Heart right ventricle (tissue), 16 donors: ENCODE data around the gene CDKN2B-AS1. TPM values are rescaled to one million over a fixed set of nuclear protein-coding genes. Genes with fewer than 3 reads are reported as not detected.

ENCODE experiments used
- ATAC-seq, 8 donors: fragments of 200-7000 bp; cut with Tn5 transposase; one replicate each; pipeline ENCODE4 v1.9.1; 2020; ENCODE audit warnings: mild to moderate bottlenecking in 8 of 8, moderate library complexity in 8 of 8, moderate number of reproducible peaks in 1 of 8
- DNase-seq, 2 donors: peaks; one replicate each; pipeline ENCODE4 v3.0.0-alpha.2; 2020
- H3K27ac ChIP-seq, 10 donors: fragments of 200-600 bp; sonication (generic) in 2 of 10; one replicate each; pipeline versions ENCODE4 v1.5.0 to v1.8.0; 2020 to 2022; ENCODE audit warnings: mild to moderate bottlenecking in 3 of 10
- H3K27me3 ChIP-seq, 7 donors: fragments of 200-600 bp; one replicate each; pipeline ENCODE4 v1.8.0; 2021 to 2022; ENCODE audit warnings: mild to moderate bottlenecking in 2 of 7
- H3K36me3 ChIP-seq, 9 donors: fragments of 200-600 bp; sonication (generic) in 1 of 9; one replicate each; pipeline versions ENCODE4 v1.5.0 to v1.8.0; 2020 to 2022; ENCODE audit warnings: mild to moderate bottlenecking in 2 of 9
- H3K4me1 ChIP-seq, 9 donors: fragments of 200-600 bp; sonication (generic) in 1 of 9; one replicate each; pipeline versions ENCODE4 v1.5.0 to v1.8.0; 2020 to 2022; ENCODE audit warnings: mild to moderate bottlenecking in 4 of 9
- H3K4me3 ChIP-seq, 10 donors: fragments of 200-600 bp; sonication (generic) in 2 of 10; one replicate each; pipeline versions ENCODE4 v1.5.0 to v1.8.0; 2020 to 2022; ENCODE audit warnings: mild to moderate bottlenecking in 7 of 10, moderate library complexity in 2 of 10
- H3K9me3 ChIP-seq, 11 donors: fragments of 200-600 bp in 10 of 11; sonication (generic) in 2 of 11; one replicate each; pipeline versions ENCODE4 v1.5.0 to v1.8.0; 2013 to 2022; ENCODE audit warnings: mild to moderate bottlenecking in 2 of 11, control low read depth in 1 of 11, moderate library complexity in 1 of 11
- WGBS, 2 donors: extraction: QIAGEN DNeasy Blood & Tissue Kit; methylation state at CpG; one replicate each; pipeline ENCODE4 v1.1.7; 2013; ENCODE audit warnings: inconsistent platforms in 1 of 2; 5-methylcytosine and 5-hydroxymethylcytosine counted together
- intact Hi-C, 10 donors: fragments of 100-400 bp; cut with DNase I; formaldehyde crosslinking; loops; one replicate each; pipeline versions ENCODE4 v1.11.1 to v1.14.2; 2022
- polyA plus RNA-seq, 2 donors: library from polyadenylated mRNA; stranded (reverse); fragments of 200-250 nt; gene quantifications; one replicate each; pipeline ENCODE4 v1.2.3, GENCODE V29; 2013
- total RNA-seq, 10 donors: library from RNA; stranded (reverse); fragmentation: NEBNext Ultra II Directional in 3 of 10; extraction: Animal tissue kit (Norgen Biotek cat#: 25700) in 3 of 10; gene quantifications; one replicate each; pipeline versions ENCODE4 v1.2.1 to v1.2.4, GENCODE V29; 2021 to 2023
- TF ChIP-seq, protein P1 (sequence below), 9 donors: fragments of 200-600 bp; sonication (generic) in 2 of 9; IDR thresholded peaks; one replicate each; pipeline versions ENCODE4 v1.5.0 to v1.8.0; 2021 to 2022; ENCODE audit warnings: antibody characterized with exemption in 9 of 9, mild to moderate bottlenecking in 5 of 9, moderate library complexity in 1 of 9
- donor health status: Arrhythmogenic right ventricular cardiomyopathy.
- donor health status: ischemic (EF 13 %, LVEDD 7.1; RV severe dilation, severe dysfunction).
- donor health status: healthy with polysubstance abuse.
- donor health status: DM: no; HTN: yes; CAD: no.
- donor health status: DM: no; HTN: no; CAD: no.
- donor health status: ischemic (EF 25% LVEDD 6.9; RV normal size, moderate dysfunction).
- donor health status: ischemic (EF 25% LVEDD 5.7; RV mildly dilated, moderate dysfunction).
- donor health status: healthy.
- donor health status: DM: yes; HTN: yes; CAD: no.
- donor health status: Ischemic cardiomyopathy.
- donor health status: ischemic (EF 35%, LVEDD 5.7; RV mildly dilated, moderate dysfunction).
- donor health status: nonischemic (EF 11% LVEDD 7.7; RV severe dilation, severe dysfunction).
- donor health status: DM: yes; HTN: yes; CAD: no.
- donor health status: PGD.
- donor health status: ischemic (EF 29% LVEDD 5.4; RV normal size, mild dysfunction).
- donor health status: nonischemic (EF 23%, LVEDD 6.1; RV moderate dilation, normal function).

CDKN2B-AS1 gene
- total and polyA plus RNA-seq, 12 donors = 0.14 to 0.45 (median 0.30) TPM; not detected in 9

DNA sequence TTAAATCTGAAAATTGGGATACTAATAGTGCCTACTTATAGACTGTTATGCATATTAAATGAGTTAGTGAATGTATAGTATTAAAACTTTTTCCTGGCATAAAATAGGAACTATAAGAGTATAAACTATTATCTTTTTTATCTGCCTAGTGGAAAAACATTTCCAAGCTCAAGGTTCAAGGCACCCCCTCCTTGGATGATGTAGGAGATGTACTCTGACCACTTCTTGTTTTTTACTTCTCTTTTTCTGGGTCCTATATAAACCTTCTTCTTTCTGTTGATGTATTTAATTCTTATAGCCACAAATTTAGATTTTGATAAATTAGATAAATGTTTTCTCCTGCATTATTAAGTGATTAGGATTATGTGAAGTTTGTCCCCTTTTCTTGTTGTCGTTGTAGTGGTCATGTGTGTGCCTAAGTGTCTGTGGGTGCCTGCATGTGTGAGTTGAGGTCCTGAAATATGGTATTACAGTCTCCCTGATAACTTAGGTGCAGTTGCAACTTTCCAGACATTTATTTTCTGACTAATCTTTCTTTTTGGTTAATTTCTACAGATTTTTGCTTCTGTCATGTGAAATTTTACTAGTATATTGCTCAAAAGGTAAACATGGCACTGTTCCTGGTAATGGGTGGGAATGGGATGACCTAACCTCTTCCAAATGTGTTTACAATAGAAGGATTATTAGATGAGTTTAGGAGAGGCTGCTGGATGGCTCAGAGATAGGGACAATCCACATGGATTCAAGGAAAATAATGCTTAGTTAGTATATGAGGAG is 175.3 kb downstream of the CDKN2B-AS1 start:
- intact Hi-C loops = loop anchor here in 1 of 10 donors (10.0 kb wide), 1 partner anchor 45 kb away; no protein-coding TSS in a partner anchor
- Histone ChIP-seq H3K9me3 (no peaks in the 10 kb centered on the region), H3K4me1 (peaks cover 0 to 30% (median 0%) of the 10 kb centered on the region in 9 donors), H3K27ac (peak overlapping the region in 1 of 10 donors; percentile 36), H3K4me3 (no peak overlapping the region), H3K27me3 (no peaks in the 10 kb centered on the region), H3K36me3 (no peaks in the 10 kb centered on the region)
- ATAC-seq (peak in 2 of 8 donors; percentile 34 to 42), DNase-seq (no peak)
- TF ChIP-seq, protein P1, sequence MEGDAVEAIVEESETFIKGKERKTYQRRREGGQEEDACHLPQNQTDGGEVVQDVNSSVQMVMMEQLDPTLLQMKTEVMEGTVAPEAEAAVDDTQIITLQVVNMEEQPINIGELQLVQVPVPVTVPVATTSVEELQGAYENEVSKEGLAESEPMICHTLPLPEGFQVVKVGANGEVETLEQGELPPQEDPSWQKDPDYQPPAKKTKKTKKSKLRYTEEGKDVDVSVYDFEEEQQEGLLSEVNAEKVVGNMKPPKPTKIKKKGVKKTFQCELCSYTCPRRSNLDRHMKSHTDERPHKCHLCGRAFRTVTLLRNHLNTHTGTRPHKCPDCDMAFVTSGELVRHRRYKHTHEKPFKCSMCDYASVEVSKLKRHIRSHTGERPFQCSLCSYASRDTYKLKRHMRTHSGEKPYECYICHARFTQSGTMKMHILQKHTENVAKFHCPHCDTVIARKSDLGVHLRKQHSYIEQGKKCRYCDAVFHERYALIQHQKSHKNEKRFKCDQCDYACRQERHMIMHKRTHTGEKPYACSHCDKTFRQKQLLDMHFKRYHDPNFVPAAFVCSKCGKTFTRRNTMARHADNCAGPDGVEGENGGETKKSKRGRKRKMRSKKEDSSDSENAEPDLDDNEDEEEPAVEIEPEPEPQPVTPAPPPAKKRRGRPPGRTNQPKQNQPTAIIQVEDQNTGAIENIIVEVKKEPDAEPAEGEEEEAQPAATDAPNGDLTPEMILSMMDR (IDR thresholded peaks at IDR 0.05) = no peak
- 79 to 84% methylated on average over 1 of the region's 1 CpG for WGBS, 2 donors

Other genes starting within 250 kb of the CDKN2B-AS1 start
- gene MTAP, start 192.2 kb upstream of the CDKN2B-AS1 start, total RNA-seq = 10 to 100 TPM; 14.7 to 26.2 (median 21.4) TPM
- 1 to 10 TPM; 4.9 to 8.3 TPM for gene MTAP, start 192.2 kb upstream of the CDKN2B-AS1 start, polyA plus RNA-seq
- gene CDKN2A, start 399 bp upstream of the CDKN2B-AS1 start, total RNA-seq = 1 to 10 TPM in 2 of 10 donors, under 1 TPM in 3, not detected in 5; 0.31 to 1.9 (median 0.48) TPM
- gene CDKN2A, start 399 bp upstream of the CDKN2B-AS1 start, polyA plus RNA-seq = 1 to 10 TPM in 1 of 2 donors, under 1 TPM in 1; 0.03 to 1.1 TPM
- gene CDKN2B, start 14.5 kb downstream of the CDKN2B-AS1 start, total RNA-seq = 1 to 10 TPM; 1.3 to 5.2 (median 2.2) TPM
- 1 to 10 TPM; 1.1 to 1.4 TPM for gene CDKN2B, start 14.5 kb downstream of the CDKN2B-AS1 start, polyA plus RNA-seq